Measurements from ENCODE around the gene NEURL3. TPM values are rescaled to one million over a fixed set of nuclear protein-coding genes. Genes with fewer than 3 reads are reported as not detected.

The NEURL3 gene
- total RNA-seq, 4 donors from 2014 or later = not detected

DNA sequence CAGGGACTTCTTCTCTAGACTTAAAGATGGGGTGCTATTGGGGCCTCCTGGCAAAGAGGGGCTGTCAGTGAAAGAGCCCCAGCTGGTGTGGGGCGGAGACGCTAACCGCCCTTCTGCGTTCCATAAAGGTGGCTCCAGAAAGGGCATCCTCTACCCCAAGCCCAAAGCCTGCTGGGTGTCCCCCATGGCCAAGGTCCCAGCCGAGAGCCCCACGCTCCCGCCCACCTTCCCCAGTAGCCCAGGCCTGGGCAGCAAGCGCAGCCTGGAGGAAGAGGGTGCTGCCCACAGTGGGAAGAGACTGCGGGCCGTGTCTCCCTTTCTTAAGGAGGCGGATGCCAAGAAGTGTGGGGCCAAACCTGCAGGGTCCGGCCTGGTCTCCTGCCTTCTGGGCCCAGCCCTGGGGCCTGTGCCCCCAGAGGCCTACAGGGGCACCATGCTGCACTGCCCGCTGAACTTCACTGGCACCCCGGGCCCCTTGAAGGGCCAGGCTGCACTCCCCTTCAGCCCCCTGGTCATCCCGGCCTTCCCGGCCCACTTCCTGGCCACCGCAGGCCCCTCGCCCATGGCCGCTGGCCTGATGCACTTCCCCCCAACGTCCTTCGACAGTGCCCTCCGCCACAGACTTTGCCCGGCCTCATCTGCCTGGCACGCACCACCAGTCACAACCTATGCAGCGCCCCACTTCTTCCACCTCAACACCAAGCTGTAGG is 46.6 kb upstream of the NEURL3 start:
- DNase-seq = no peak
- Histone ChIP-seq H3K27ac (no peak overlapping the region), H3K9me3 (no peaks in the 10 kb centered on the region), H3K4me1 (peaks cover 7 to 54% (median 8%) of the 10 kb centered on the region in 3 donors), H3K27me3 (no peaks in the 10 kb centered on the region), H3K36me3 (peaks cover 14 to 61% (median 21%) of the 10 kb centered on the region in 3 donors), H3K4me3 (no peak overlapping the region)
- intact Hi-C loops (cut with DNase I) = no loop called here
- TF ChIP-seq, protein P1, sequence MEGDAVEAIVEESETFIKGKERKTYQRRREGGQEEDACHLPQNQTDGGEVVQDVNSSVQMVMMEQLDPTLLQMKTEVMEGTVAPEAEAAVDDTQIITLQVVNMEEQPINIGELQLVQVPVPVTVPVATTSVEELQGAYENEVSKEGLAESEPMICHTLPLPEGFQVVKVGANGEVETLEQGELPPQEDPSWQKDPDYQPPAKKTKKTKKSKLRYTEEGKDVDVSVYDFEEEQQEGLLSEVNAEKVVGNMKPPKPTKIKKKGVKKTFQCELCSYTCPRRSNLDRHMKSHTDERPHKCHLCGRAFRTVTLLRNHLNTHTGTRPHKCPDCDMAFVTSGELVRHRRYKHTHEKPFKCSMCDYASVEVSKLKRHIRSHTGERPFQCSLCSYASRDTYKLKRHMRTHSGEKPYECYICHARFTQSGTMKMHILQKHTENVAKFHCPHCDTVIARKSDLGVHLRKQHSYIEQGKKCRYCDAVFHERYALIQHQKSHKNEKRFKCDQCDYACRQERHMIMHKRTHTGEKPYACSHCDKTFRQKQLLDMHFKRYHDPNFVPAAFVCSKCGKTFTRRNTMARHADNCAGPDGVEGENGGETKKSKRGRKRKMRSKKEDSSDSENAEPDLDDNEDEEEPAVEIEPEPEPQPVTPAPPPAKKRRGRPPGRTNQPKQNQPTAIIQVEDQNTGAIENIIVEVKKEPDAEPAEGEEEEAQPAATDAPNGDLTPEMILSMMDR (IDR thresholded peaks at IDR 0.05) = no peak
- no peak for TF ChIP-seq POLR2A (IDR thresholded peaks at IDR 0.05)
- 93 to 94% methylated on average over 10 to 18 of the region's 25 CpGs for WGBS, 2 donors

DNA sequence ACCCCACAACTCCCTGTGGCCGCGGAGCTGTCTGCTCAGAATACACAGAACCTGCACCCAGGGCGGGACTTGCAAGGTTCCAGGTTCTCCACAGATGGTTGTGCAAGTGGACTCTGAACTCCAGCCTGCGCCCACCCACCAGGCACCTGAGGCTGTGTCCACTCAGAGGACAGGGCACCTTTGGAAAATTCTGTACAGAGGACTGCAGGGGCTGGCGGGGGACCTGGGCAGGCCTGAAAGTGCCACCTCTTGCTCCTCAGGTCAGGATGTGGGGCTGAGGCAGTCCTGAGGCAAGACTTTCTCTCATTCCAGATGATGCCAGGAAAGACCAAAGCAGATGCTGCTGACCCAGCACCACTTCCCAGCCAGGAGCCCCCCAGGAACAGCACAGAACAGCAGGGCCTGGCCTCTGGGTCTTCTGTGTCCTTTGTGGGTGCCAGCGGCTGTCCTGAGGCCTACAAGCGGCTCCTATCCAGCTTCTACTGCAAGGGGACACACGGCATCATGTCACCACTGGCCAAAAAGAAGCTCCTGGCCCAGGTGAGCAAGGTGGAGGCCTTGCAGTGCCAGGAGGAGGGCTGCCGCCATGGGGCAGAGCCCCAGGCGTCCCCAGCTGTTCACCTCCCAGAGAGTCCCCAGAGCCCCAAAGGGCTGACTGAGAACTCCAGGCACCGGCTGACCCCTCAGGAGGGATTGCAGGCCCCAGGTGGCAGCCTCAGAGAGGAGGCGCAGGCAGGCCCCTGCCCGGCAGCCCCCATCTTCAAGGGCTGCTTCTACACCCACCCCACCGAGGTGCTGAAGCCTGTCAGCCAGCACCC is 45.8 kb upstream of the NEURL3 start:
- H3K27me3 ChIP-seq = no peaks in the 10 kb centered on the region
- DNase-seq = no peak
- H3K4me3 ChIP-seq = no peak overlapping the region
- intact Hi-C loops (cut with DNase I) = no loop called here
- H3K4me1 ChIP-seq = peaks cover 7 to 58% (median 14%) of the 10 kb centered on the region in 3 donors
- WGBS, 2 donors = 90 to 92% methylated on average over 2 of the region's 14 CpGs
- no peak for TF ChIP-seq POLR2A (IDR thresholded peaks at IDR 0.05)
- TF ChIP-seq, protein P1 (IDR thresholded peaks at IDR 0.05) = no peak
- H3K36me3 ChIP-seq = peaks cover 14 to 61% (median 21%) of the 10 kb centered on the region in 3 donors
- H3K9me3 ChIP-seq = no peaks in the 10 kb centered on the region
- H3K27ac ChIP-seq = no peak overlapping the region

- peaks cover 7 to 66% (median 16%) of the 10 kb centered on the region in 3 donors for H3K4me1 ChIP-seq
- H3K27me3 ChIP-seq = no peaks in the 10 kb centered on the region
- no peak for TF ChIP-seq POLR2A (IDR thresholded peaks at IDR 0.05)
- TF ChIP-seq, protein P1 (IDR thresholded peaks at IDR 0.05) = peak; percentile 46 to 85 (median 70)
- H3K4me3 ChIP-seq = no peak overlapping the region
- WGBS, 2 donors = 92 to 96% methylated on average over 5 to 8 of the region's 61 CpGs
- H3K27ac ChIP-seq = no peak overlapping the region
- DNase-seq = no peak
- peaks cover 14 to 61% (median 21%) of the 10 kb centered on the region in 3 donors for H3K36me3 ChIP-seq
- H3K9me3 ChIP-seq = no peaks in the 10 kb centered on the region
- intact Hi-C loops (cut with DNase I) = no loop called here
These were observed 45.0 kb upstream of the NEURL3 start for GRCh38 chr2:96549967-96550786.

- Histone ChIP-seq H3K27ac (no peak overlapping the region), H3K27me3 (no peaks in the 10 kb centered on the region), H3K4me1 (peaks cover 7 to 61% (median 14%) of the 10 kb centered on the region in 3 donors), H3K9me3 (no peaks in the 10 kb centered on the region), H3K4me3 (no peak overlapping the region), H3K36me3 (peaks cover 14 to 61% (median 21%) of the 10 kb centered on the region in 3 donors)
- WGBS, 2 donors = 50 to 76% methylated on average over 1 to 2 of the region's 4 CpGs
- DNase-seq = no peak
- intact Hi-C loops (cut with DNase I) = no loop called here
- TF ChIP-seq POLR2A (IDR thresholded peaks at IDR 0.05) = no peak
- TF ChIP-seq, protein P1 (IDR thresholded peaks at IDR 0.05) = no peak
These were observed 44.3 kb upstream of the NEURL3 start for GRCh38 chr2:96549466-96549785.

Data from esophagus squamous epithelium (tissue), 5 donors.